GM18907 (cell line): Measurements from ENCODE around the gene ANKRD60.

ENCODE experiments used
- ATAC-seq: cut with Tn5 transposase; IDR thresholded peaks from one replicate; pipeline ENCODE4 v1.9.1; 2021; ENCODE audit warnings: mild to moderate bottlenecking, moderate library complexity; ENCODE audit not compliant: unreplicated experiment

The ANKRD60 gene

DNA sequence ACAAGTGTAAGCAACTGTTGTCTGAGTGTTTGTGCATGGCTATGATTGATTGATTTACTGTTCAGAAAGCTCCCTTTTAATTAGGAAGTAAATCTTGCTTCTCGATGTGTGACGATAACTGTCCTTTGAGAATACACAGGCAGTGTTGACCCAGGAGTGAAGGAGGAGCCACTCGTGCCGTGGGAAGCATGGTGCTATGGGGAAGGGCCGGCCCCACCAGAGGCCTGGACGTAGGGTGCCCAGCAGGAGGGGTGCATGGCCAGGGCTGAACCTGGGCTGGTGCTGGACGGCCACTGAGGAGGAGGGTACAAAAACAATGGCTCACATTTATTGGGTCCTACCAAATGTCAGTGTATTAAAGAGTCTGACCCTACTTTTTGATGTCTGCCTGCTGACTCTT lies 60.7 kb downstream of the ANKRD60 start:
- no peak for ATAC-seq
